Keratinocyte (primary cell): Measurements from ENCODE around the gene EPHA3.

Experiments used
- CTCF ChIP-seq, 3 experiments: IDR thresholded peaks in 1 of 3; conservative IDR thresholded peaks in 1 of 3; optimal IDR thresholded peaks in 1 of 3; 2 replicates in 2 of 3; 3 replicates in 1 of 3; pipeline versions ENCODE3 to v1.5.1; 2011; ENCODE audit warnings: low read length in 3 of 3, mild to moderate bottlenecking in 3 of 3, moderate library complexity in 2 of 3, control low read depth in 1 of 3, inconsistent platforms in 1 of 3; ENCODE audit not compliant: insufficient read depth in 2 of 3; ENCODE audit errors: extremely low read depth in 1 of 3
- EZH2 ChIP-seq: IDR thresholded peaks from one replicate; pipeline ENCODE4 v1.6.1; 2012; ENCODE audit warnings: inconsistent platforms, mild to moderate bottlenecking, low read length, moderate library complexity

GRCh38 chr3:89227634-89228033 lies 120.2 kb downstream of the EPHA3 start:
- TF ChIP-seq EZH2 (no peak), CTCF (optimal IDR thresholded peaks at IDR 0.05 in 1 of 3, IDR thresholded peaks at IDR 0.05 in 1 of 3, conservative IDR thresholded peaks at IDR 0.05 in 1 of 3; ENCODE audit: extremely low read depth in 1 of 3, insufficient read depth in 2 of 3, low read length in 3 of 3) (no peak)
